GM12878 (cell line): Measurements from ENCODE around the gene SLC36A1.

Source experiments
- BCL11A ChIP-seq: IDR thresholded peaks from 2 replicates; pipeline ENCODE4 v1.6.1; 2011; ENCODE audit warnings: low read depth, low read length
- EGR1 ChIP-seq, 2 experiments: IDR thresholded peaks; 1 replicate in 1 of 2; 2 replicates in 1 of 2; pipeline ENCODE4 v1.6.1; 2011 to 2012; ENCODE audit warnings: low read depth in 2 of 2, low read length in 2 of 2, borderline replicate concordance in 1 of 2, mild to moderate bottlenecking in 1 of 2, moderate library complexity in 1 of 2
- JUND ChIP-seq: IDR thresholded peaks from 2 replicates; pipeline ENCODE4 v1.6.1; 2012; ENCODE audit warnings: low read depth, mild to moderate bottlenecking, low read length, improper control_type of control experiment, moderate library complexity
- SREBF1 ChIP-seq: IDR thresholded peaks from 2 replicates; pipeline ENCODE4 v1.6.1; 2012; ENCODE audit warnings: mild to moderate bottlenecking, low read length
- ZNF207 ChIP-seq: fragments of 450-650 bp; IDR thresholded peaks from 2 replicates; pipeline ENCODE4 v1.6.1; 2014; ENCODE audit warnings: antibody characterized with exemption, mild to moderate bottlenecking, borderline replicate concordance
- TF ChIP-seq, protein P1 (sequence below): fragments of 450-650 bp; IDR thresholded peaks from 2 replicates; pipeline ENCODE4 v1.6.1; 2017; ENCODE audit warnings: borderline replicate concordance
- TF ChIP-seq, protein P2 (sequence below): IDR thresholded peaks from 2 replicates; pipeline ENCODE4 v1.6.1; 2012; ENCODE audit warnings: mild to moderate bottlenecking, low read depth, low read length
- TF ChIP-seq, protein P3 (sequence below): fragments of 450-650 bp; formaldehyde crosslinking; IDR thresholded peaks from 2 replicates; pipeline ENCODE4 v1.4.0; 2020; ENCODE audit warnings: mild to moderate bottlenecking, moderate library complexity
- TF ChIP-seq, protein P4 (sequence below), 3 experiments: IDR thresholded peaks in 2 of 3; conservative IDR thresholded peaks in 1 of 3; 2 replicates each; pipeline ENCODE4 v1.5.1; 2011; ENCODE audit warnings: low read depth in 3 of 3, low read length in 3 of 3, mild to moderate bottlenecking in 3 of 3, control low read depth in 2 of 3, moderate library complexity in 2 of 3, inconsistent platforms in 1 of 3, mixed read lengths in 1 of 3; ENCODE audit not compliant: control insufficient read depth in 2 of 3, insufficient read depth in 1 of 3; ENCODE audit errors: extremely low read depth in 1 of 3

DNA sequence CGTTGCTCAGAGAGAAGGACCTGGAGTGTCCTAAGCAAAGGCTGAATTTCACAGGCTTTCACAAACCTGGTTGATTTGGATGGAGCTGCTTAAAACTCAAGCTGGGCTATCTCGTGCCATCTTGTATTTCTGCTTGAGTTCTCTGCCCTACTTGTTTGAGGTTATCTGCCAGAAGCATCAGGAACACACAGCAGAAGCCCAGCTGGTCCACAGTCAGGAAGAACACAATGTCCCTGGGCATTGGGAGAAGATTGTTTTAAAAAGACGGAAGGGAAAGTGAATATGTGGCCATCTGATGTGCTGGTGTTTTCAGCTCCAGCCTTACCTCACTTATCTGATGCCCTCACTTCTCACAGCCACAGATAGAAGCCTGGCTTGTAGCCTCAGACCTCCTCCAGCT lies 32.9 kb upstream of the SLC36A1 start:
- TF ChIP-seq SREBF1: no peak
- TF ChIP-seq, protein P1, sequence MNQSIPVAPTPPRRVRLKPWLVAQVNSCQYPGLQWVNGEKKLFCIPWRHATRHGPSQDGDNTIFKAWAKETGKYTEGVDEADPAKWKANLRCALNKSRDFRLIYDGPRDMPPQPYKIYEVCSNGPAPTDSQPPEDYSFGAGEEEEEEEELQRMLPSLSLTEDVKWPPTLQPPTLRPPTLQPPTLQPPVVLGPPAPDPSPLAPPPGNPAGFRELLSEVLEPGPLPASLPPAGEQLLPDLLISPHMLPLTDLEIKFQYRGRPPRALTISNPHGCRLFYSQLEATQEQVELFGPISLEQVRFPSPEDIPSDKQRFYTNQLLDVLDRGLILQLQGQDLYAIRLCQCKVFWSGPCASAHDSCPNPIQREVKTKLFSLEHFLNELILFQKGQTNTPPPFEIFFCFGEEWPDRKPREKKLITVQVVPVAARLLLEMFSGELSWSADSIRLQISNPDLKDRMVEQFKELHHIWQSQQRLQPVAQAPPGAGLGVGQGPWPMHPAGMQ: no peak
- no peak for TF ChIP-seq BCL11A
- TF ChIP-seq, protein P2, sequence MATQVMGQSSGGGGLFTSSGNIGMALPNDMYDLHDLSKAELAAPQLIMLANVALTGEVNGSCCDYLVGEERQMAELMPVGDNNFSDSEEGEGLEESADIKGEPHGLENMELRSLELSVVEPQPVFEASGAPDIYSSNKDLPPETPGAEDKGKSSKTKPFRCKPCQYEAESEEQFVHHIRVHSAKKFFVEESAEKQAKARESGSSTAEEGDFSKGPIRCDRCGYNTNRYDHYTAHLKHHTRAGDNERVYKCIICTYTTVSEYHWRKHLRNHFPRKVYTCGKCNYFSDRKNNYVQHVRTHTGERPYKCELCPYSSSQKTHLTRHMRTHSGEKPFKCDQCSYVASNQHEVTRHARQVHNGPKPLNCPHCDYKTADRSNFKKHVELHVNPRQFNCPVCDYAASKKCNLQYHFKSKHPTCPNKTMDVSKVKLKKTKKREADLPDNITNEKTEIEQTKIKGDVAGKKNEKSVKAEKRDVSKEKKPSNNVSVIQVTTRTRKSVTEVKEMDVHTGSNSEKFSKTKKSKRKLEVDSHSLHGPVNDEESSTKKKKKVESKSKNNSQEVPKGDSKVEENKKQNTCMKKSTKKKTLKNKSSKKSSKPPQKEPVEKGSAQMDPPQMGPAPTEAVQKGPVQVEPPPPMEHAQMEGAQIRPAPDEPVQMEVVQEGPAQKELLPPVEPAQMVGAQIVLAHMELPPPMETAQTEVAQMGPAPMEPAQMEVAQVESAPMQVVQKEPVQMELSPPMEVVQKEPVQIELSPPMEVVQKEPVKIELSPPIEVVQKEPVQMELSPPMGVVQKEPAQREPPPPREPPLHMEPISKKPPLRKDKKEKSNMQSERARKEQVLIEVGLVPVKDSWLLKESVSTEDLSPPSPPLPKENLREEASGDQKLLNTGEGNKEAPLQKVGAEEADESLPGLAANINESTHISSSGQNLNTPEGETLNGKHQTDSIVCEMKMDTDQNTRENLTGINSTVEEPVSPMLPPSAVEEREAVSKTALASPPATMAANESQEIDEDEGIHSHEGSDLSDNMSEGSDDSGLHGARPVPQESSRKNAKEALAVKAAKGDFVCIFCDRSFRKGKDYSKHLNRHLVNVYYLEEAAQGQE: no peak
- TF ChIP-seq, protein P3, sequence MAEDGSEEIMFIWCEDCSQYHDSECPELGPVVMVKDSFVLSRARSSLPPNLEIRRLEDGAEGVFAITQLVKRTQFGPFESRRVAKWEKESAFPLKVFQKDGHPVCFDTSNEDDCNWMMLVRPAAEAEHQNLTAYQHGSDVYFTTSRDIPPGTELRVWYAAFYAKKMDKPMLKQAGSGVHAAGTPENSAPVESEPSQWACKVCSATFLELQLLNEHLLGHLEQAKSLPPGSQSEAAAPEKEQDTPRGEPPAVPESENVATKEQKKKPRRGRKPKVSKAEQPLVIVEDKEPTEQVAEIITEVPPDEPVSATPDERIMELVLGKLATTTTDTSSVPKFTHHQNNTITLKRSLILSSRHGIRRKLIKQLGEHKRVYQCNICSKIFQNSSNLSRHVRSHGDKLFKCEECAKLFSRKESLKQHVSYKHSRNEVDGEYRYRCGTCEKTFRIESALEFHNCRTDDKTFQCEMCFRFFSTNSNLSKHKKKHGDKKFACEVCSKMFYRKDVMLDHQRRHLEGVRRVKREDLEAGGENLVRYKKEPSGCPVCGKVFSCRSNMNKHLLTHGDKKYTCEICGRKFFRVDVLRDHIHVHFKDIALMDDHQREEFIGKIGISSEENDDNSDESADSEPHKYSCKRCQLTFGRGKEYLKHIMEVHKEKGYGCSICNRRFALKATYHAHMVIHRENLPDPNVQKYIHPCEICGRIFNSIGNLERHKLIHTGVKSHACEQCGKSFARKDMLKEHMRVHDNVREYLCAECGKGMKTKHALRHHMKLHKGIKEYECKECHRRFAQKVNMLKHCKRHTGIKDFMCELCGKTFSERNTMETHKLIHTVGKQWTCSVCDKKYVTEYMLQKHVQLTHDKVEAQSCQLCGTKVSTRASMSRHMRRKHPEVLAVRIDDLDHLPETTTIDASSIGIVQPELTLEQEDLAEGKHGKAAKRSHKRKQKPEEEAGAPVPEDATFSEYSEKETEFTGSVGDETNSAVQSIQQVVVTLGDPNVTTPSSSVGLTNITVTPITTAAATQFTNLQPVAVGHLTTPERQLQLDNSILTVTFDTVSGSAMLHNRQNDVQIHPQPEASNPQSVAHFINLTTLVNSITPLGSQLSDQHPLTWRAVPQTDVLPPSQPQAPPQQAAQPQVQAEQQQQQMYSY (CRISPR knock-in tag): no peak
- no peak for TF ChIP-seq EGR1 (IDR thresholded peaks at IDR 0.05; ENCODE audit: borderline replicate concordance in 1 of 2, low read depth in 2 of 2, low read length in 2 of 2)
- TF ChIP-seq ZNF207: no peak
- TF ChIP-seq, protein P4, sequence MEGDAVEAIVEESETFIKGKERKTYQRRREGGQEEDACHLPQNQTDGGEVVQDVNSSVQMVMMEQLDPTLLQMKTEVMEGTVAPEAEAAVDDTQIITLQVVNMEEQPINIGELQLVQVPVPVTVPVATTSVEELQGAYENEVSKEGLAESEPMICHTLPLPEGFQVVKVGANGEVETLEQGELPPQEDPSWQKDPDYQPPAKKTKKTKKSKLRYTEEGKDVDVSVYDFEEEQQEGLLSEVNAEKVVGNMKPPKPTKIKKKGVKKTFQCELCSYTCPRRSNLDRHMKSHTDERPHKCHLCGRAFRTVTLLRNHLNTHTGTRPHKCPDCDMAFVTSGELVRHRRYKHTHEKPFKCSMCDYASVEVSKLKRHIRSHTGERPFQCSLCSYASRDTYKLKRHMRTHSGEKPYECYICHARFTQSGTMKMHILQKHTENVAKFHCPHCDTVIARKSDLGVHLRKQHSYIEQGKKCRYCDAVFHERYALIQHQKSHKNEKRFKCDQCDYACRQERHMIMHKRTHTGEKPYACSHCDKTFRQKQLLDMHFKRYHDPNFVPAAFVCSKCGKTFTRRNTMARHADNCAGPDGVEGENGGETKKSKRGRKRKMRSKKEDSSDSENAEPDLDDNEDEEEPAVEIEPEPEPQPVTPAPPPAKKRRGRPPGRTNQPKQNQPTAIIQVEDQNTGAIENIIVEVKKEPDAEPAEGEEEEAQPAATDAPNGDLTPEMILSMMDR (IDR thresholded peaks at IDR 0.05 in 2 of 3, conservative IDR thresholded peaks at IDR 0.05 in 1 of 3; ENCODE audit: control insufficient read depth in 2 of 3, extremely low read depth in 1 of 3, insufficient read depth in 1 of 3, low read depth in 3 of 3, low read length in 3 of 3): no peak
- no peak for TF ChIP-seq JUND
